ENCODE measurements around the gene FMO2.

Gene FMO2

GRCh38 chr1:171250263-171250662, 65.2 kb downstream of the FMO2 start:
- Mint-ChIP-seq H3K27me3 (peaks cover 48% of the 10 kb centered on the region), H3K27ac (no peak overlapping the region)
- CTCF ChIA-PET, result interaction anchor here (0.7 to 8.0 kb wide), 2 partner anchors 9 to 63 kb away, joined by 3 to 74 read pairs; partner anchors contain the start of gene FMO4

GRCh38 chr1:171251042-171251951, 66.2 kb downstream of the FMO2 start:
- no peaks in the 10 kb centered on the region for H3K9me3 Mint-ChIP-seq
- CTCF ChIA-PET, result interaction anchor here (0.6 to 1.6 kb wide), 3 partner anchors 14 to 63 kb away, joined by 3 to 4 read pairs (median 3); partner anchors contain the start of gene FMO4
- H3K27ac Mint-ChIP-seq, result no peak overlapping the region
- peaks cover 15% of the 10 kb centered on the region for H3K4me1 Mint-ChIP-seq
- H3K4me3 Mint-ChIP-seq, result peak overlapping the region; percentile 73
- DNase-seq, result peak; percentile 47
- no peaks in the 10 kb centered on the region for H3K36me3 Mint-ChIP-seq
- peaks cover 51% of the 10 kb centered on the region for H3K27me3 Mint-ChIP-seq

More at GRCh38 chr1:171250263-171250662, 65.2 kb downstream of the FMO2 start:
- no peak overlapping the region for H3K4me3 Mint-ChIP-seq
- peaks cover 15% of the 10 kb centered on the region for H3K4me1 Mint-ChIP-seq
- H3K36me3 Mint-ChIP-seq, result no peaks in the 10 kb centered on the region
- H3K9me3 Mint-ChIP-seq, result no peaks in the 10 kb centered on the region
- DNase-seq, result no peak

- H3K9me3 Mint-ChIP-seq, result no peaks in the 10 kb centered on the region
- H3K36me3 Mint-ChIP-seq, result no peaks in the 10 kb centered on the region
- no peak overlapping the region for H3K27ac Mint-ChIP-seq
- H3K4me3 Mint-ChIP-seq, result peak overlapping the region; percentile 73
- no peak for DNase-seq
- peaks cover 51% of the 10 kb centered on the region for H3K27me3 Mint-ChIP-seq
- peaks cover 15% of the 10 kb centered on the region for H3K4me1 Mint-ChIP-seq
- CTCF ChIA-PET, result interaction anchor here (0.6 to 1.6 kb wide), 4 partner anchors 15 to 62 kb away, joined by 3 to 5 read pairs (median 4); partner anchors contain the start of gene FMO4
Observed at GRCh38 chr1:171251952-171252300, 66.8 kb downstream of the FMO2 start.

GRCh38 chr1:171252482-171252881, 67.4 kb downstream of the FMO2 start:
- peak overlapping the region; percentile 34 for H3K4me3 Mint-ChIP-seq
- CTCF ChIA-PET, result interaction anchor here (1.2 to 1.6 kb wide), 2 partner anchors 26 to 61 kb away, joined by 4 to 5 read pairs; partner anchors contain the start of gene FMO4
- H3K27ac Mint-ChIP-seq, result no peak overlapping the region
- H3K9me3 Mint-ChIP-seq, result no peaks in the 10 kb centered on the region
- no peaks in the 10 kb centered on the region for H3K36me3 Mint-ChIP-seq
- H3K27me3 Mint-ChIP-seq, result peaks cover 50% of the 10 kb centered on the region
- peaks cover 15% of the 10 kb centered on the region for H3K4me1 Mint-ChIP-seq
- peak; percentile 42 for DNase-seq

GRCh38 chr1:171254859-171255258, 69.8 kb downstream of the FMO2 start:
- no peak for DNase-seq
- H3K27me3 Mint-ChIP-seq, result peaks cover 42% of the 10 kb centered on the region
- no peak overlapping the region for H3K27ac Mint-ChIP-seq
- no peaks in the 10 kb centered on the region for H3K9me3 Mint-ChIP-seq
- no peak overlapping the region for H3K4me3 Mint-ChIP-seq
- H3K36me3 Mint-ChIP-seq, result no peaks in the 10 kb centered on the region
- CTCF ChIA-PET, result interaction anchor here (1.1 to 1.9 kb wide), 3 partner anchors 9 to 28 kb away, joined by 3 to 7 read pairs (median 3); no protein-coding TSS in a partner anchor
- H3K4me1 Mint-ChIP-seq, result peaks cover 15% of the 10 kb centered on the region

GRCh38 chr1:171256940-171257606, 72.0 kb downstream of the FMO2 start:
- no peak overlapping the region for H3K4me3 Mint-ChIP-seq
- peaks cover 24% of the 10 kb centered on the region for H3K27me3 Mint-ChIP-seq
- H3K36me3 Mint-ChIP-seq, result no peaks in the 10 kb centered on the region
- no peaks in the 10 kb centered on the region for H3K9me3 Mint-ChIP-seq
- CTCF ChIA-PET, result interaction anchor here (1.9 kb wide), 1 partner anchor 56 kb away, joined by 5 read pairs; the partner anchor contains the start of gene FMO4
- no peak for DNase-seq
- no peak overlapping the region for H3K27ac Mint-ChIP-seq
- peaks cover 10% of the 10 kb centered on the region for H3K4me1 Mint-ChIP-seq

- Mint-ChIP-seq H3K9me3 (no peaks in the 10 kb centered on the region), H3K27ac (no peak overlapping the region), H3K4me3 (no peak overlapping the region), H3K36me3 (no peaks in the 10 kb centered on the region), H3K4me1 (peaks cover 5% of the 10 kb centered on the region), H3K27me3 (peaks cover 18% of the 10 kb centered on the region)
- no peak for DNase-seq
- CTCF ChIA-PET, result interaction anchor here (1.9 kb wide), 1 partner anchor 55 kb away, joined by 5 read pairs; the partner anchor contains the start of gene FMO4
Observed at GRCh38 chr1:171257607-171258076, 72.5 kb downstream of the FMO2 start.

- H3K36me3 Mint-ChIP-seq, result no peaks in the 10 kb centered on the region
- no peak overlapping the region for H3K27ac Mint-ChIP-seq
- H3K9me3 Mint-ChIP-seq, result no peaks in the 10 kb centered on the region
- CTCF ChIA-PET, result no interaction called here
- H3K27me3 Mint-ChIP-seq, result peaks cover 12% of the 10 kb centered on the region
- DNase-seq, result no peak
- no peak overlapping the region for H3K4me3 Mint-ChIP-seq
- no peaks in the 10 kb centered on the region for H3K4me1 Mint-ChIP-seq
Observed at GRCh38 chr1:171258429-171258828, 73.3 kb downstream of the FMO2 start.

GRCh38 chr1:171258943-171259342, 73.8 kb downstream of the FMO2 start:
- Mint-ChIP-seq H3K9me3 (no peaks in the 10 kb centered on the region), H3K4me1 (no peaks in the 10 kb centered on the region)
- CTCF ChIA-PET, result no interaction called here

More at GRCh38 chr1:171258943-171259342, 73.8 kb downstream of the FMO2 start:
- H3K4me3 Mint-ChIP-seq, result no peak overlapping the region
- H3K27ac Mint-ChIP-seq, result no peak overlapping the region
- H3K36me3 Mint-ChIP-seq, result no peaks in the 10 kb centered on the region
- peaks cover 14% of the 10 kb centered on the region for H3K27me3 Mint-ChIP-seq
- no peak for DNase-seq
